A549 (cell line): ENCODE data around the gene LTF.

Source experiments
- CBX8 ChIP-seq: fragments of 200-600 bp; sonication (generic); IDR thresholded peaks from 2 replicates; pipeline ENCODE4 v1.6.1; 2016
- ZC3H11A ChIP-seq: fragments of 450-650 bp; IDR thresholded peaks from 2 replicates; pipeline ENCODE4 v1.6.1; 2014; ENCODE audit warnings: antibody characterized with exemption, mild to moderate bottlenecking
- TF ChIP-seq, protein P1 (sequence below): fragments of >200 bp; sonication (Bioruptor Twin); formaldehyde crosslinking; IDR thresholded peaks from 3 replicates; pipeline ENCODE4 v1.5.1; 2016
- TF ChIP-seq, protein P2 (sequence below): fragments of 150-350 bp; IDR thresholded peaks from 2 replicates; pipeline ENCODE4 v1.6.1; 2014; ENCODE audit warnings: low read depth, mild to moderate bottlenecking, low read length

GRCh38 chr3:46399557-46399956 lies 65.1 kb downstream of the LTF start:
- TF ChIP-seq, protein P1, sequence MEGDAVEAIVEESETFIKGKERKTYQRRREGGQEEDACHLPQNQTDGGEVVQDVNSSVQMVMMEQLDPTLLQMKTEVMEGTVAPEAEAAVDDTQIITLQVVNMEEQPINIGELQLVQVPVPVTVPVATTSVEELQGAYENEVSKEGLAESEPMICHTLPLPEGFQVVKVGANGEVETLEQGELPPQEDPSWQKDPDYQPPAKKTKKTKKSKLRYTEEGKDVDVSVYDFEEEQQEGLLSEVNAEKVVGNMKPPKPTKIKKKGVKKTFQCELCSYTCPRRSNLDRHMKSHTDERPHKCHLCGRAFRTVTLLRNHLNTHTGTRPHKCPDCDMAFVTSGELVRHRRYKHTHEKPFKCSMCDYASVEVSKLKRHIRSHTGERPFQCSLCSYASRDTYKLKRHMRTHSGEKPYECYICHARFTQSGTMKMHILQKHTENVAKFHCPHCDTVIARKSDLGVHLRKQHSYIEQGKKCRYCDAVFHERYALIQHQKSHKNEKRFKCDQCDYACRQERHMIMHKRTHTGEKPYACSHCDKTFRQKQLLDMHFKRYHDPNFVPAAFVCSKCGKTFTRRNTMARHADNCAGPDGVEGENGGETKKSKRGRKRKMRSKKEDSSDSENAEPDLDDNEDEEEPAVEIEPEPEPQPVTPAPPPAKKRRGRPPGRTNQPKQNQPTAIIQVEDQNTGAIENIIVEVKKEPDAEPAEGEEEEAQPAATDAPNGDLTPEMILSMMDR, result no peak
- TF ChIP-seq ZC3H11A (no peak), CBX8 (no peak)
- TF ChIP-seq, protein P2, sequence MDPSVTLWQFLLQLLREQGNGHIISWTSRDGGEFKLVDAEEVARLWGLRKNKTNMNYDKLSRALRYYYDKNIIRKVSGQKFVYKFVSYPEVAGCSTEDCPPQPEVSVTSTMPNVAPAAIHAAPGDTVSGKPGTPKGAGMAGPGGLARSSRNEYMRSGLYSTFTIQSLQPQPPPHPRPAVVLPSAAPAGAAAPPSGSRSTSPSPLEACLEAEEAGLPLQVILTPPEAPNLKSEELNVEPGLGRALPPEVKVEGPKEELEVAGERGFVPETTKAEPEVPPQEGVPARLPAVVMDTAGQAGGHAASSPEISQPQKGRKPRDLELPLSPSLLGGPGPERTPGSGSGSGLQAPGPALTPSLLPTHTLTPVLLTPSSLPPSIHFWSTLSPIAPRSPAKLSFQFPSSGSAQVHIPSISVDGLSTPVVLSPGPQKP, result no peak
